Stimulated activated effector memory CD8-positive, alpha-beta T cell treated with anti-CD3 and anti-CD28 coated beads, Interleukin-12 subunit alpha, Interleukin-12 subunit beta, amount 100 ng/mL, for 72 hours (primary cell): ENCODE measurements around the gene ALOX15B.
"Not testable (repeated sequence)": the region's sequence is repeated elsewhere in the genome, so short reads cannot be mapped to it uniquely, and the experiment has no call there.

Experiments used
- ATAC-seq: fragments of 150-1000 bp; cut with Tn5 transposase; 2 replicates; pipeline ENCODE4 v1.10.0; 2021
- DNase-seq, 2 donors: peaks; one replicate each; pipeline ENCODE4 v3.0.0; 2021 to 2022; ENCODE audit warnings: low spot score in 2 of 2
- H3K27ac Mint-ChIP-seq: one replicate; pipeline ENCODE4 v1.8.0; 2022; ENCODE audit warnings: mild to moderate bottlenecking, mixed read lengths
- H3K36me3 Mint-ChIP-seq: one replicate; pipeline ENCODE4 v1.8.0; 2022; ENCODE audit warnings: mild to moderate bottlenecking, mixed read lengths
- H3K4me1 Mint-ChIP-seq: one replicate; pipeline ENCODE4 v1.8.0; 2022; ENCODE audit warnings: mixed read lengths
- H3K4me3 Mint-ChIP-seq: one replicate; pipeline ENCODE4 v1.8.0; 2022; ENCODE audit warnings: mild to moderate bottlenecking, mixed read lengths
- H3K9me3 Mint-ChIP-seq: one replicate; pipeline ENCODE4 v1.8.0; 2022; ENCODE audit warnings: mixed read lengths

ALOX15B gene

GRCh38 chr17:8059131-8059530 lies 20.3 kb downstream of the ALOX15B start:
- Mint-ChIP-seq H3K27ac (no peak overlapping the region), H3K9me3 (no peaks in the 10 kb centered on the region), H3K36me3 (no peaks in the 10 kb centered on the region), H3K4me1 (peaks cover 21% of the 10 kb centered on the region), H3K4me3 (no peak overlapping the region)
- DNase-seq = no peak
- ATAC-seq = no peak

DNA sequence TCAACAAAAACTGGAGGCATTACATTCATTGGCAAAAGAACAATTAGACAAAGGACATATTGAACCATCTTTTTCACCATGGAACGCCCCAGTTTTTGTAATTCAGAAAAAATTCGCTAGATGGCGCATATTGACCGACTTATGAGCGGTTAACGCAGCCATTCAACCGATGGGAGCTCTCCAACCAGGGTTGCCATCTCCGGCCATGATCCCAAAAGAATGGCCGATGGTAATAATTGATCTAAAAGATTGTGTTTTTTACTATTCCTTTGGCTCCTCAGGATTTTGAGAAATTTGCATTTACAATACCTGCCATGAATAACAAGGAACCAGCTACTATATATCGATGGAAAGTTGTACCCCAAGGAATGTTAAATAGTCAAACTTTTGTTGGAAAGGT lies 21.4 kb downstream of the ALOX15B start:
- DNase-seq = peak; percentile 61 to 82
- no peak for ATAC-seq
- Mint-ChIP-seq H3K9me3 (no peaks in the 10 kb centered on the region), H3K4me1 (peaks cover 21% of the 10 kb centered on the region), H3K27ac (no peak overlapping the region), H3K36me3 (no peaks in the 10 kb centered on the region), H3K4me3 (no peak overlapping the region)

DNA sequence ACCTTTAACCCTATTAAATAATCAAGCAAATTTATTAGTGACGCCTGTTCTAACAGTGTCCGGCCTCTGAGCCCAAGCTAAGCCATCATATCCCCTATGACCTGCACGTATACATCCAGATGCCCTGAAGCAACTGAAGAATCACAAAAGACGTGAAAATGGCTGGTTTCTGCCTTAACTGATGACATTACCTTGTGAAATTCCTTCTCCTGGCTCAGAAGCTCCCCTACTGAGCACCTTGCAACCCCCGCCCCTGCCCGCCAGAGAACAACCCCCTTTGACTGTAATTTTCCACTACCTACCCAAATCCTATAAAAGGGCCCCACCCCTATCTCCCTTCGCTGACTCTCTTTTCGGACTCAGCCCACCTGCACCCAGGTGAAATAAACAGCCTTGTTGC lies 23.0 kb downstream of the ALOX15B start:
- not testable (repeated sequence) for H3K9me3 Mint-ChIP-seq, DNase-seq, H3K36me3 Mint-ChIP-seq, H3K27ac Mint-ChIP-seq, ATAC-seq, H3K4me3 Mint-ChIP-seq, H3K4me1 Mint-ChIP-seq

GRCh38 chr17:8062435-8062806 lies 23.6 kb downstream of the ALOX15B start:
- Mint-ChIP-seq H3K27ac (no peak overlapping the region), H3K4me3 (no peak overlapping the region), H3K36me3 (no peaks in the 10 kb centered on the region), H3K9me3 (no peaks in the 10 kb centered on the region), H3K4me1 (peaks cover 2% of the 10 kb centered on the region)
- no peak for ATAC-seq
- DNase-seq = no peak

DNA sequence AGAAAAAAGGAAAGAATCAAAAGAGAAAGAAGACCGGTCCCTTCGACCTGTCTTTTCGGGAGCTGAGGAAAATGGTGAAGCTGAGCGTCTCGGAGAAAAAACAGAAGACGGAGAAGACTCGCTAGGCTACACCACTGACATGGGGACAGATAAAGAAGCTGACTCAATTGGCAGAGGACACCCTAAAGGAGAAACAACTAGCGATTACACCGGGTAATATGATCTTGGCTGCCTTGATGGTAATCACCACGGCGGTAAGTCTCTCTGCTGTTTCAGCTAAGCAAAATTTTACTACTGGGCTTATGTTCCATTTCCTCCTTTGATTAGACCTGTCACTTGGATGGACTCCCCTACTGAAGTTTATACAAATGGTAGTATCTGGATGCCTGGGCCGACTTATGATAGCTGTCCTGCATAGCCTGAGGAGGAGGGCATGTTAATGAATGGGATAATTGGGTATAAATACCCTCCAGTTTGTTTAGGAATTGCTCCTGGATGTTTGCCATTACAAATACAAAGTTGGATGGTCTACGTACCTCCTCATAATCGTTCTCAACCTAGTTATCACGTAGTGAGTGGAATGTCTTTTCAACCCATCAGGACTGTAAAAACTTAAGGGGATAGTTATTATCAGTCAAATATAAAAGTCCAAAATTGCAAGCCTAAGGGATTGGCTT lies 24.1 kb downstream of the ALOX15B start:
- H3K9me3 Mint-ChIP-seq = no peaks in the 10 kb centered on the region
- H3K36me3 Mint-ChIP-seq = no peaks in the 10 kb centered on the region
- H3K4me3 Mint-ChIP-seq = no peak overlapping the region
- ATAC-seq = no peak
- no peaks in the 10 kb centered on the region for H3K4me1 Mint-ChIP-seq
- DNase-seq = no peak
- no peak overlapping the region for H3K27ac Mint-ChIP-seq

DNA sequence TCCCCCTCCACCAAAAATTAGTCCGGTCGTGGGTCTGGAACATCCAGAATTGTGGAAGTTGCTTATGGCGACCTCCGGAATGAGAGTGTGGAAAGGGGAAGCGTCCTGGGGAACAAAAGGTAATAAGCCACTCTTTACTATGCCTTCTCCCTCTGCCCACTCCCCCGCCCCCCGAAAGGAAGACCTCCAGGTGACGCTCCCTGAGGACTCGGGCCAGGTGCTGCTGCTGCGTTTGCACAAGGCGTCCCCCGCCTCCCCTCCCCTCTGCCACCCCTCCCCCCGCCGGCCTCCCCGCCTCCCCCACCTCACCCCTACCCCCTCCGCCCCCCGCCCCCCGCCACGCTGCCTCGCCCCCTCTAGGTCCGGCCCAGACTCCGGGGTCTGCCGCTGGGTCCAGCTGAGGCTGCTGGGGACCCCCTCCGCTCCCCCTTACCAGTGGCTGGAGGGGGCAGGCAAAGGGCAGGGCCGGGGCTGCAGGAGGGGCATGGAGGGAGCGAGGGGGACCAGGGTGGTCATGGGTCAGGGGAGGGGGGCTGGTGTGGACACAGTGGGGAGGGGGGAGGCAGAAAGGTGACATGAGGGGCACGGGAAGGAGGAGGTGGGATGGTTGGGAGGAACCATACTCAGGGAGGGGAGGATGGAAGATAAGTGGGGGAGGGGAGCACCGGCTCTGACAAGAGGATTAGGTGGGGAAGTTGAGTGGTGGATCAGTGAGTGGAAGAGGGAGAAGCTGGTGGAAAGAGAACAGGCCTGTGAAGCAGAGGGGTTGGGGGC lies 25.1 kb downstream of the ALOX15B start:
- ATAC-seq = no peak
- Mint-ChIP-seq H3K9me3 (no peaks in the 10 kb centered on the region), H3K4me3 (no peak overlapping the region), H3K36me3 (no peaks in the 10 kb centered on the region), H3K27ac (no peak overlapping the region), H3K4me1 (no peaks in the 10 kb centered on the region)
- DNase-seq = no peak

DNA sequence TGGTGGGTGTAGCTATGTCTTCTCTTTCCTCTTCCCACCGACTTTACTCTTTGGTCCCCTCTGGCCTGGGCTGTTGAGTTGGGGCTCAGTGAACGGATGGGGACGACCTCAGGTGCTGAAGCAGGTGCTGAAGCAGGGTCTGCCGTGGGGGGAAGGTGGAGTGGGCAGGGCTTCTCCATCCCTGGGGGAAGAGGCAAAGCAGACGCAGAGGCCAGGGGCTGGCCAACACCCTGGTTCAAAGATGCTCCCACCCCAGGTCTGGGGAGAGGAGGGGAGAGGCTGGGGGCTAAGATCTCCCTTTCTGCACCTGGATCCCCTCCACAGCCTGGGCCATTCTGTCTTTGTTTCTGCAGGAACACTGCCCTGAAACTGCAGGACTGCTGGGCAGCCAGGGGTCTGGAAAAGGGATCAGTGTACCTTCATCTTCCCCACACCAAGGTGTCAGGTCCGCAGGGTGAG lies 25.7 kb downstream of the ALOX15B start:
- no peak overlapping the region for H3K27ac Mint-ChIP-seq
- H3K9me3 Mint-ChIP-seq = no peaks in the 10 kb centered on the region
- H3K4me1 Mint-ChIP-seq = no peaks in the 10 kb centered on the region
- DNase-seq (no peak), ATAC-seq (no peak)
- no peaks in the 10 kb centered on the region for H3K36me3 Mint-ChIP-seq
- H3K4me3 Mint-ChIP-seq = no peak overlapping the region

DNA sequence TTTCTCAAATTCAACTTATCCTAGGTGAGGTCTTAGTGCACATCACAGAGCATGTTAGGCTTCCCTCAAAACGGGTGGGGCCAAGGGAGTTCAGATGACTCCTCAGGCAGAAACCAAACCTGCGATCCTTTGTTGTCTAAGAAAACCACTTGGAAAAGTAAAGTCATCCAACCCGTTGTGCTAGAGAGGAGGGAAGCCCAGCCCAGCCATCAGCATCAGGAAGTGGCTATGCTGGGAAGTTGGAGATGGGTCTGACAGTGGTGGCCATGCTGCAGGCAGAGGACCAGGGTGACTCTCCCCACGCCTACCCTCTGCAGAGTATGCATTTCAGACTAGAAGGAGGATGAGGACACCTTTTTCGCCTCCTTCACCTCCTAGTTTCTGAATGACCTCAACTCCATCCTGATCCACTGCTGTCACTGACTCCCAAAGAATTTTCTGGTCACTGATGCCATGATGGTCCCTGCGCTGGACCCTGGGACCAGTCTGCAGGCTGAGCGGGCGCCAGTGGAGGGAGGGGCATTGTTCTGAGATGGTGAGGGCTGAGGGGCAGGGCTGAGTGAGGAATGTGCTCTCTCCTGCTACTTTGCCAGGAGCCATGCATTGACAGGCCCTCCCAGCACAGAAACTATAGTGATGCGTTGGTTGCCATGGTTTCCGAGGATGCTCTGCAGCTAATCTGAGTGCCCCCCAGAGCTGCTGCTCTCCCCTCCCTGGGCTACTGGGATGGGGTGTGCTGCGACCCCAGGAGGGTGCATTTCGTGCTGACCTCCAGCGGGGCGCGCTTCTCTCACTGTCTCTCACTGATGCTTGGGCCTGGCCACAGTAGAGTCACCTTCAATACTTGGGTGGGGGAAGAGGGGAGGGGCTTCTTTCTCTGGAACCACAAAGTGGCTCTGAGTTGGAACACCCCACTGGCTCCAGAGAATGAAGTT lies 28.2 kb downstream of the ALOX15B start:
- Mint-ChIP-seq H3K9me3 (no peaks in the 10 kb centered on the region), H3K27ac (no peak overlapping the region), H3K36me3 (peaks cover 2% of the 10 kb centered on the region), H3K4me3 (no peak overlapping the region), H3K4me1 (no peaks in the 10 kb centered on the region)
- no peak for ATAC-seq
- DNase-seq = no peak

DNA sequence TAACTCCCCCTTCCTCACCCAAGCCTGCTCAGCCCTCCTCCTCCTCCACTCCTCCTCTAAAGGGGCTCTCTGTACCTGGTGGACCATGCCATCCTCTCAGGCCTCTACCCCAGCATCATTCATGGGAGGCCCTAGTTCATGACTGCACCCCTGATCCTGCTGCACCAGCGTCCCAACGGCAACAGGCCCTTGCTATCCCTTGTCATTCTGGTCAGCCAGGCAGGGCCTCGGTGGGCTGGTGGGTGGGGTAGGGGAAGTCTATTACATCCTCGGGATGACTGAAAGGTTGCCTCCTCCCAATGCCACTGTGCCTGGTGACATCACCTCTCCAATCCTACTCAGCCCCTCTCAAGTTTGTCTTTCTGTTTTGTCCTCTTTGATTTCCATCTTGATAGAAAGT lies 28.9 kb downstream of the ALOX15B start:
- Mint-ChIP-seq H3K9me3 (no peaks in the 10 kb centered on the region), H3K36me3 (peaks cover 9% of the 10 kb centered on the region), H3K4me3 (no peak overlapping the region), H3K27ac (no peak overlapping the region), H3K4me1 (peaks cover 6% of the 10 kb centered on the region)
- DNase-seq (no peak), ATAC-seq (no peak)

- H3K4me3 Mint-ChIP-seq = no peak overlapping the region
- H3K9me3 Mint-ChIP-seq = no peaks in the 10 kb centered on the region
- H3K27ac Mint-ChIP-seq = peak overlapping the region; percentile 50
- H3K4me1 Mint-ChIP-seq = peaks cover 18% of the 10 kb centered on the region
- H3K36me3 Mint-ChIP-seq = peaks cover 10% of the 10 kb centered on the region
- DNase-seq (no peak), ATAC-seq (no peak)
These were observed 30.1 kb downstream of the ALOX15B start for GRCh38 chr17:8068736-8069586.

GRCh38 chr17:8069587-8069860 lies 30.7 kb downstream of the ALOX15B start:
- peak overlapping the region; percentile 50 for H3K27ac Mint-ChIP-seq
- no peak for ATAC-seq
- no peak overlapping the region for H3K4me3 Mint-ChIP-seq
- peaks cover 15% of the 10 kb centered on the region for H3K36me3 Mint-ChIP-seq
- no peak for DNase-seq
- H3K9me3 Mint-ChIP-seq = no peaks in the 10 kb centered on the region
- H3K4me1 Mint-ChIP-seq = peaks cover 23% of the 10 kb centered on the region

GRCh38 chr17:8071496-8071895 lies 32.6 kb downstream of the ALOX15B start:
- Mint-ChIP-seq H3K9me3 (no peaks in the 10 kb centered on the region), H3K27ac (no peak overlapping the region), H3K4me3 (peak overlapping the region; percentile 68), H3K4me1 (peaks cover 30% of the 10 kb centered on the region), H3K36me3 (peaks cover 15% of the 10 kb centered on the region)
- DNase-seq (no peak), ATAC-seq (no peak)

GRCh38 chr17:8072341-8072728 lies 33.5 kb downstream of the ALOX15B start:
- H3K27ac Mint-ChIP-seq = no peak overlapping the region
- peaks cover 30% of the 10 kb centered on the region for H3K4me1 Mint-ChIP-seq
- ATAC-seq (no peak), DNase-seq (no peak)
- H3K9me3 Mint-ChIP-seq = no peaks in the 10 kb centered on the region
- H3K4me3 Mint-ChIP-seq = peak overlapping the region; percentile 68
- peaks cover 15% of the 10 kb centered on the region for H3K36me3 Mint-ChIP-seq

GRCh38 chr17:8072729-8073461 lies 34.0 kb downstream of the ALOX15B start:
- Mint-ChIP-seq H3K4me3 (peak overlapping the region; percentile 68), H3K4me1 (peaks cover 30% of the 10 kb centered on the region), H3K27ac (no peak overlapping the region), H3K36me3 (peaks cover 15% of the 10 kb centered on the region), H3K9me3 (no peaks in the 10 kb centered on the region)
- DNase-seq = no peak
- ATAC-seq = peak; percentile 35
